Adrenal gland (tissue), 12 donors: ENCODE results near the gene PHC2. TPM values are rescaled to one million over a fixed set of nuclear protein-coding genes. Genes with fewer than 3 reads are reported as not detected.

Source experiments
- DNase-seq, 7 donors: peaks; one replicate each; pipeline ENCODE4 v3.0.0-alpha.2; 2019 to 2020
- H3K27ac ChIP-seq, 5 donors: fragments of 200-600 bp; sonication (generic) in 4 of 5; 1 replicate in 3 of 5; 2 replicates in 2 of 5; pipeline versions ENCODE4 v1.5.1 to v1.8.0; 2016 to 2020; ENCODE audit warnings: mild to moderate bottlenecking in 1 of 5
- H3K27me3 ChIP-seq: fragments of 200-600 bp; 2 replicates; pipeline ENCODE4 v1.8.0; 2021
- H3K36me3 ChIP-seq, 2 donors: fragments of 200-600 bp; replicated peaks in 1 of 2; 1 replicate in 1 of 2; 2 replicates in 1 of 2; pipeline versions ENCODE4 v1.5.1 to v1.8.0; 2018 to 2022
- H3K4me1 ChIP-seq, 2 donors: fragments of 200-600 bp; replicated peaks in 1 of 2; 1 replicate in 1 of 2; 2 replicates in 1 of 2; pipeline versions ENCODE4 v1.5.1 to v1.8.0; 2018 to 2021
- H3K4me3 ChIP-seq, 4 donors: fragments of 200-600 bp; sonication (generic) in 3 of 4; one replicate each; pipeline ENCODE4 v1.5.1; 2016 to 2018
- H3K9me3 ChIP-seq, 3 donors: fragments of 200-600 bp; sonication (generic) in 1 of 3; replicated peaks in 1 of 3; 1 replicate in 2 of 3; 2 replicates in 1 of 3; pipeline versions ENCODE4 v1.5.1 to v1.8.0; 2016 to 2021
- POLR2A ChIP-seq, 2 donors: fragments of 450-650 bp; IDR thresholded peaks; one replicate each; pipeline ENCODE4 v1.6.1; 2017; ENCODE audit warnings: antibody characterized with exemption in 2 of 2, mild to moderate bottlenecking in 2 of 2, moderate library complexity in 1 of 2
- WGBS, 4 donors: extraction: QIAGEN DNeasy Blood & Tissue Kit in 2 of 4; methylation state at CpG; one replicate each; pipeline versions ENCODE4 v1.1.5 to v1.1.7; 2013 to 2017; 5-methylcytosine and 5-hydroxymethylcytosine counted together
- intact Hi-C, 2 donors: fragments of 100-400 bp; cut with DNase I; formaldehyde crosslinking; loops; one replicate each; pipeline versions ENCODE4 v1.14.1 to v1.15.0; 2022 to 2023
- polyA plus RNA-seq, 3 donors: library from polyadenylated mRNA; stranded (reverse); fragments of 200-250 nt in 2 of 3; fragments of 350-450 nt in 1 of 3; fragmentation: Illumina TruSeq in 1 of 3; extraction: RNeasy Lipid Tissue Mini Kit (QIAGEN cat#74804) in 1 of 3; gene quantifications; one replicate each; pipeline ENCODE4 v1.2.3, GENCODE V29; 2013 to 2014
- total RNA-seq, 9 donors: library from RNA; depleted of rRNA in 4 of 9; stranded (reverse); fragments of >200 nt in 4 of 9; fragments of 120-200 nt in 1 of 9; fragmentation: NEBNext Ultra II Directional in 1 of 9; extraction: Animal tissue kit (Norgen Biotek cat#: 25700) in 1 of 9; gene quantifications; one replicate each; pipeline versions ENCODE4 v1.1.0 to v1.2.4, GENCODE V29; 2013 to 2023
- TF ChIP-seq, protein P1 (sequence below), 6 experiments: fragments of 450-650 bp in 4 of 6; fragments of 200-600 bp in 2 of 6; sonication (generic) in 1 of 6; IDR thresholded peaks; 1 replicate in 5 of 6; 2 replicates in 1 of 6; pipeline versions ENCODE4 v1.5.1 to v1.8.0; 2016 to 2021; ENCODE audit warnings: antibody characterized with exemption in 6 of 6, mild to moderate bottlenecking in 2 of 6, moderate library complexity in 1 of 6
- donor health status: healthy with polysubstance abuse.
- donor health status: Bipolar disorder and iron deficiency.
- donor health status: DM: yes; HTN: yes; CAD: no.
- donor health status: DM: no; HTN: no; CAD: no.
- donor health status: DM: no; HTN: no; CAD: no.
- donor health status: DM: yes; HTN: yes; CAD: no.

The PHC2 gene
- total and polyA plus RNA-seq, 12 donors: 24.9 to 164 (median 112) TPM

DNA sequence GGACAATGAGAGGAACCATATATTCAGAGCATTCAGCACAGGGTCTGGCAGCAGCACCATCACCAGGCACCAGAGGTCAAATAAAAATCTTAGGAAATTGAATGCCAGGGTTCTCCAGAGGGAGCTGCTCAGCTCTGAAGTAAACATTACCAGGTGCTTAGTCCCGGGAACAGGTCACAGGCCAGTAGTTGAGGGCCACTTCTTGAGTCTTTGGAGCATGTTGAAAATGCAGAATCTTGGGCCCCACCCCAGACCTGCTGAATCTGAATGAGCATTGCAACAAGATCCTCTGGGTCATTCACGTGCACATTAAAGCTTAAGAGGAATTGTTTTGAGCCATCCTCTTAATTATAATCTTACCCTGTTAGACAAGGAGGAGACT lies 33.8 kb downstream of the PHC2 start:
- no peaks in the 10 kb centered on the region for H3K36me3 ChIP-seq
- TF ChIP-seq, protein P1, sequence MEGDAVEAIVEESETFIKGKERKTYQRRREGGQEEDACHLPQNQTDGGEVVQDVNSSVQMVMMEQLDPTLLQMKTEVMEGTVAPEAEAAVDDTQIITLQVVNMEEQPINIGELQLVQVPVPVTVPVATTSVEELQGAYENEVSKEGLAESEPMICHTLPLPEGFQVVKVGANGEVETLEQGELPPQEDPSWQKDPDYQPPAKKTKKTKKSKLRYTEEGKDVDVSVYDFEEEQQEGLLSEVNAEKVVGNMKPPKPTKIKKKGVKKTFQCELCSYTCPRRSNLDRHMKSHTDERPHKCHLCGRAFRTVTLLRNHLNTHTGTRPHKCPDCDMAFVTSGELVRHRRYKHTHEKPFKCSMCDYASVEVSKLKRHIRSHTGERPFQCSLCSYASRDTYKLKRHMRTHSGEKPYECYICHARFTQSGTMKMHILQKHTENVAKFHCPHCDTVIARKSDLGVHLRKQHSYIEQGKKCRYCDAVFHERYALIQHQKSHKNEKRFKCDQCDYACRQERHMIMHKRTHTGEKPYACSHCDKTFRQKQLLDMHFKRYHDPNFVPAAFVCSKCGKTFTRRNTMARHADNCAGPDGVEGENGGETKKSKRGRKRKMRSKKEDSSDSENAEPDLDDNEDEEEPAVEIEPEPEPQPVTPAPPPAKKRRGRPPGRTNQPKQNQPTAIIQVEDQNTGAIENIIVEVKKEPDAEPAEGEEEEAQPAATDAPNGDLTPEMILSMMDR (IDR thresholded peaks at IDR 0.05): no peak
- no peak for TF ChIP-seq POLR2A (IDR thresholded peaks at IDR 0.05)
- WGBS, 4 donors: 55 to 100% (median 89%) methylated on average over 2 of the region's 2 CpGs
- H3K4me1 ChIP-seq: peaks cover 15 to 42% of the 10 kb centered on the region in 2 donors
- no peak overlapping the region for H3K27ac ChIP-seq
- no peaks in the 10 kb centered on the region for H3K9me3 ChIP-seq
- DNase-seq: no peak
- intact Hi-C loops: no loop called here
- no peak overlapping the region for H3K4me3 ChIP-seq
- H3K27me3 ChIP-seq: no peaks in the 10 kb centered on the region

DNA sequence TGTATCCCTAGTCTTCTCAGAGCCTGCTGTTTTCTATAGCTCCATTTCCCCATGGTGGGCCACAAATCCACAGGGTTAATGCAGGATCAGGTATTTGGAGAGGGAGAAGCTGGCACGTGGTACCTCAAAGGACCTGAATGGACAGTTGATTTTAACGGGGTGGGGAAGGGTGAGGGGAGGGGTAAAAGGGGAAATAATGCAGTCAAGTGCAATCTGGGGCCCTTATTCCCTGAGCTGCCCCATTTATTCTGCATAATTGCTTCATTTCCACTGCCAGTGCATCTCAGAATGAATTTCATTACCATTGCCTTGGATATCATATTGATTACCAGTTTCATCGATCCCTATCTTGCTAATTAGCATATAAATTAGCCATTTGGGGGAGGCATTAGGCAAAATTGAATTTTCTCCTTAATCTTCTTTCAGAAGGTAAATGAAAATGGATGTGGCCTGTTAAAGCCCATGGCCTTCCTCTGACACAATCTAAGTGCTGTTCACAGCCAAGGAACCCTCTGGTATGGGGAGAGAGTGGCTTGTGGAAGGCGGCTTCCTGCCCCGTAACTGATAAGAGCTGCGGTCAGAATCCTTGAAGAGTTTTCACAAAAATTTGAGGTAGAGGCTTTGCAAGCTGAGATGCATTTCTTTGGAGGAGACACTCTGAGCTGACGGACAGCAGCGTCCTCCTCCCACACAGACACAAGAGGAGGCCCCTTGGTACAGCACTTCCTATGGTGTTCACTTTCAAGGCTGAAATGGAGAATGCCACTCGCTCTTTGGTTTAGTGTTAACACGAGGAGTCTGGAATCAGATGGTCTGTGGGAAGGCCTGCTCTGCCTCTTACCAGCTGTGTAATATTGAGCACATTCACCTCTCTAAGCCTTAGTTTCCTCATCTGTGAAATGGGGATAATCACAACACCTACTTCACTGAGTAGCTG lies 34.4 kb downstream of the PHC2 start:
- H3K27ac ChIP-seq: no peak overlapping the region
- TF ChIP-seq POLR2A (IDR thresholded peaks at IDR 0.05): no peak
- TF ChIP-seq, protein P1 (IDR thresholded peaks at IDR 0.05): no peak
- H3K4me1 ChIP-seq: peaks cover 15 to 45% of the 10 kb centered on the region in 2 donors
- no peaks in the 10 kb centered on the region for H3K36me3 ChIP-seq
- no peaks in the 10 kb centered on the region for H3K9me3 ChIP-seq
- WGBS, 4 donors: 58 to 66% (median 62%) methylated on average over 10 of the region's 10 CpGs
- peak in 1 of 7 donors; percentile 40 for DNase-seq
- no peaks in the 10 kb centered on the region for H3K27me3 ChIP-seq
- H3K4me3 ChIP-seq: no peak overlapping the region
- intact Hi-C loops: no loop called here

GRCh38 chr1:33394770-33395169 lies 36.1 kb downstream of the PHC2 start:
- no peak overlapping the region for H3K4me3 ChIP-seq
- H3K4me1 ChIP-seq: peaks cover 7 to 45% of the 10 kb centered on the region in 2 donors
- no peak for TF ChIP-seq POLR2A (IDR thresholded peaks at IDR 0.05)
- TF ChIP-seq, protein P1 (IDR thresholded peaks at IDR 0.05): no peak
- H3K27ac ChIP-seq: no peak overlapping the region
- H3K36me3 ChIP-seq: no peaks in the 10 kb centered on the region
- intact Hi-C loops: no loop called here
- H3K27me3 ChIP-seq: no peaks in the 10 kb centered on the region
- no peaks in the 10 kb centered on the region for H3K9me3 ChIP-seq
- peak in 1 of 7 donors; percentile 39 for DNase-seq
- 78 to 86% (median 86%) methylated on average over 5 of the region's 5 CpGs for WGBS, 4 donors

DNA sequence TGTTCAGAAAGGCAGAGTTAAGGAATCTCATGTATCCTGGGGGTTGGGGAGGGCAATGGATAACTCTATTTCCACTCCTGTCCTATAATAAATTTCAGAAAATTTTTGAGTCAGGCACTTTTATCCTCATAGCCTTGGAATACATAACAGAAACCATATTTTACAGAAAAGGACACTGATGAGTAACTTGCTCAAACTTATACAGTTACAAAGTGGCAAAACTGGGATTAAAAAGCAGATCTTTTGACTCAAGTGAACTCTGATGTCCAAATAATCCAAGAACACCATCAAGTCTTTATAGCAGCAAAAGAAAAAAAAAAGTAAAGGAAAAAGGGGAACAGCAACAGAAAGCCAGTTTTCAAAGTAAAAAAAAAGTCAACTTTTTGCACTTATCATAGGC lies 36.9 kb downstream of the PHC2 start:
- Histone ChIP-seq H3K27ac (no peak overlapping the region), H3K36me3 (no peaks in the 10 kb centered on the region), H3K9me3 (no peaks in the 10 kb centered on the region), H3K27me3 (no peaks in the 10 kb centered on the region), H3K4me1 (peaks cover 8 to 45% of the 10 kb centered on the region in 2 donors), H3K4me3 (no peak overlapping the region)
- no peak for DNase-seq
- TF ChIP-seq, protein P1 (IDR thresholded peaks at IDR 0.05): no peak
- no peak for TF ChIP-seq POLR2A (IDR thresholded peaks at IDR 0.05)
- intact Hi-C loops: no loop called here
